Transverse colon (tissue), 3 donors: ENCODE data around the gene MEGF9.

Source experiments
- CTCF ChIP-seq, 5 experiments: fragments of 200-600 bp in 3 of 5; fragments of 450-650 bp in 2 of 5; sonication (generic) in 3 of 5; IDR thresholded peaks; 1 replicate in 2 of 5; 2 replicates in 3 of 5; pipeline ENCODE4 v1.5.1; 2016 to 2017; ENCODE audit warnings: antibody characterized with exemption in 5 of 5, inconsistent platforms in 3 of 5, mild to moderate bottlenecking in 2 of 5, moderate library complexity in 1 of 5
- EP300 ChIP-seq: sonication (generic); formaldehyde crosslinking; IDR thresholded peaks from one replicate; pipeline ENCODE4 v1.6.1; 2017; ENCODE audit warnings: antibody characterized with exemption, low read depth

DNA sequence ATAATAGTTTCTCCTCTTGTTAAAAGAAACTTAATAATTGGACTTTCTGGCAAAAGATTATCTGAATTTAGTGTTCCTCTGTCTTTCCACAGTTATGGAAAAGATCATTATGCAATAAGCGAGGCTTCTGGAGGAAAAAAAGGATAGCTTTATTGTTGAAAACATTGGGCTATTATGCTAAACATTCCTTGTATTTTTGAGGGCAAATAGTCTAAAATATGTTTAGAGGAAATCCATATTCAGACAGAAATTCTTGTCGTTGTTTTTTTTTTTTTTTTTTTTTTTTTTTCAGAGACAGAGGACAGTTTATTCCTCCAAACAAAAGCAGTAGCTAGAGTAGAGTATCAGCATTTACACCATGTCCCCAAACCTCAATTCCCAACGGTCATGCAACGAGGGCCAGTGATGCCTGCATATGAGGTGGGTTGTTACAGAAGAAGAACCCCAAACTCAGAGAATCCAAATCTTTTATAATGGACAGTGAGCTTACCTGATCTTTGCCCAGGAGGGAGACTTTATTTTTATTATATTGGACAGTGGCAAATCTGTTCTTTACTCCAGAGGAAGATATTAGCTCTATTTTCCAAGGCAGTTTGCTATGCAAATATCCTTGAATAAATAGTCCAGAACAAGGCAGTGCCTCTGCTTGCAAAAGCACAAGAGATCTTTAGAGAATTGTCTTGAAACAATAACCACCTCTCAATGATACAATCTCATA, 85.9 kb downstream of the MEGF9 start:
- TF ChIP-seq CTCF (IDR thresholded peaks at IDR 0.05) (no peak), EP300 (no peak)
